Spinal cord (tissue), 10 donors: ENCODE data around the gene MTR. TPM values are rescaled to one million over a fixed set of nuclear protein-coding genes. Genes with fewer than 3 reads are reported as not detected.
A peak's percentile ranks its signal among the peaks of the same experiment; 100 is the strongest.

Experiments used
- DNase-seq, 6 donors: peaks; one replicate each; pipeline versions ENCODE4 v3.0.0 to v3.0.0-alpha.2; 2013 to 2015; ENCODE audit warnings: low spot score in 6 of 6, low read depth in 4 of 6
- H3K27ac ChIP-seq: one replicate; pipeline ENCODE4 v1.5.1; 2013; ENCODE audit warnings: low read depth, low read length, control low read depth
- H3K27me3 ChIP-seq: one replicate; pipeline ENCODE4 v1.6.1; 2013; ENCODE audit warnings: low read length; ENCODE audit not compliant: control insufficient read depth, insufficient read depth
- H3K36me3 ChIP-seq: one replicate; pipeline ENCODE4 v1.6.1; 2013; ENCODE audit warnings: low read length; ENCODE audit not compliant: control insufficient read depth, insufficient read depth
- H3K4me1 ChIP-seq: one replicate; pipeline ENCODE4 v1.6.1; 2013; ENCODE audit warnings: low read length; ENCODE audit not compliant: control insufficient read depth, insufficient read depth
- H3K4me3 ChIP-seq: one replicate; pipeline ENCODE4 v1.5.1; 2013; ENCODE audit warnings: low read depth, low read length, control low read depth
- H3K9me3 ChIP-seq: one replicate; pipeline ENCODE4 v1.6.1; 2013; ENCODE audit warnings: low read length; ENCODE audit not compliant: control insufficient read depth, insufficient read depth
- WGBS: methylation state at CpG from one replicate; pipeline ENCODE4 v1.1.5; 2013; ENCODE audit warnings: missing lambda C conversion rate; ENCODE audit not compliant: insufficient coverage; 5-methylcytosine and 5-hydroxymethylcytosine counted together
- polyA plus RNA-seq, 2 donors: library from polyadenylated mRNA; unstranded; fragments of 120-200 nt; gene quantifications; one replicate each; pipeline ENCODE4 v1.2.1, GENCODE V29; 2013; ENCODE audit not compliant: insufficient read length in 2 of 2
- total RNA-seq, 2 donors: library from RNA; depleted of rRNA in 1 of 2; stranded (reverse); fragments of 120-200 nt in 1 of 2; fragments of >200 nt in 1 of 2; gene quantifications; one replicate each; pipeline versions ENCODE4 v1.2.3 to v1.2.4, GENCODE V29; 2013 to 2014
- donor health status: healthy.

Gene MTR
- total and polyA plus RNA-seq, 4 donors = 17.2 to 41.7 (median 26.4) TPM

DNA sequence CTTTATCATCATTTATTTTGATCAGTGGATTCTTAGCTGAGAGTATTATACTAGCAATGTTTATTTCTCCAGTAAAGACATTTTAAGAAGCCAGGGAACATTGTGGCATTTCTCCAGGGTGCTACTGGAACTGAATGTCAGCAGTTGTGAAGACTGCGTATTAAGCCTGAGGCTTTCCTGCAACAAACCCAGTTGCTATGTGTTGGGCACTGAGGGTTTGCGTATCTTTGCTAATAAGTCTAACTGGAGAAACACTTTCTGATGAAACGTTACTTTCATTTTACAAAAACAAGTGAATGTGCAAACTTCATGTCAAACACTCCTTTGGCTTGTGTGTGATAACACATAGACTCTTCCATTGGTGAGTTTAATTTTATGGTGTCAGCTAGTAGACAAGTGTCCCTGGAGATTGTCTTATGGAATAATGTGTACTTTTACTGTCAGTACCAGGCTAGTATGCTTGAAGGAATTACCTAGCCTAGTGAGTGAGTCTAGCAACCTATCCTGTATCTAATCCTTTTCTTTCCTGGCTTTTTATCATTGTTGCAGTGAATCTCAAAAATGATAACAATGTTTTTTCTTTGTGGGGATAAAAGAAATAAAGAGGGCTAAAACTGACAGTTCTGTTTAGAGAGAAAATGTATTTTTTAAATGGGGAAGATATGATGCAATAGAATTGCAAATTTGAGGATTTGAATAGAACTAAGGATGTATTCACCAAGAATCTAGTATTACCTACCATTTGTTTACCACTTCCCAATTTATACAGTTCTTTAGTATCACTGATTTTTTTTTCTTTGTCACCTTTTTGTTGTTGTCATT, 70.1 kb downstream of the MTR start:
- H3K36me3 ChIP-seq = peaks cover 9% of the 10 kb centered on the region
- DNase-seq = no peak
- H3K9me3 ChIP-seq = peaks cover 2% of the 10 kb centered on the region
- 60% methylated on average over 1 of the region's 3 CpGs for WGBS
- H3K4me3 ChIP-seq = no peak overlapping the region
- no peaks in the 10 kb centered on the region for H3K27me3 ChIP-seq
- H3K27ac ChIP-seq = no peak overlapping the region
- no peaks in the 10 kb centered on the region for H3K4me1 ChIP-seq

DNA sequence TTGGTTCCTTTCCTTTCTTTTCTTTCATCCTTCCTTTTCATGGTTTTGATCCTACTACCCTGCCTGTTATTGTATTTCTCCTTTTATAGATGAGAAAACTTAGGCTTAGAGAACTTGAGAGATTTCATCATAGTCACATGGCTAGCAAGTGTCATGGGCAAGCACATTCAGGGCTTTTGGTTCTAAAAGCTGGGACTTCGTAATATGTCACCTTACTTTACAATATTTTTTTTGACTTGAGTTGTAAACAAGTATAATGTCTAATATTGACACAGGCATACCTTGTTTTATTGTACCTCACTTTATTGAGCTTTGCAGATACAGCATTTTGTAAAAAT, 70.7 kb downstream of the MTR start:
- Histone ChIP-seq H3K4me3 (no peak overlapping the region), H3K4me1 (no peaks in the 10 kb centered on the region)
- WGBS = no CpG with 5 or more reads among the region's 1 CpG

GRCh38 chr1:236868625-236869467, 73.8 kb downstream of the MTR start:
- Histone ChIP-seq H3K9me3 (peaks cover 2% of the 10 kb centered on the region), H3K4me3 (no peak overlapping the region), H3K4me1 (no peaks in the 10 kb centered on the region), H3K27ac (no peak overlapping the region), H3K27me3 (no peaks in the 10 kb centered on the region), H3K36me3 (no peaks in the 10 kb centered on the region)
- 100% methylated on average over 1 of the region's 6 CpGs for WGBS
- DNase-seq = peak in 1 of 6 donors; percentile 16

More for the DNA sequence above, 70.7 kb downstream of the MTR start:
- H3K27me3 ChIP-seq = no peaks in the 10 kb centered on the region
- H3K27ac ChIP-seq = no peak overlapping the region
- no peak for DNase-seq
- H3K36me3 ChIP-seq = peaks cover 9% of the 10 kb centered on the region
- peaks cover 2% of the 10 kb centered on the region for H3K9me3 ChIP-seq

DNA sequence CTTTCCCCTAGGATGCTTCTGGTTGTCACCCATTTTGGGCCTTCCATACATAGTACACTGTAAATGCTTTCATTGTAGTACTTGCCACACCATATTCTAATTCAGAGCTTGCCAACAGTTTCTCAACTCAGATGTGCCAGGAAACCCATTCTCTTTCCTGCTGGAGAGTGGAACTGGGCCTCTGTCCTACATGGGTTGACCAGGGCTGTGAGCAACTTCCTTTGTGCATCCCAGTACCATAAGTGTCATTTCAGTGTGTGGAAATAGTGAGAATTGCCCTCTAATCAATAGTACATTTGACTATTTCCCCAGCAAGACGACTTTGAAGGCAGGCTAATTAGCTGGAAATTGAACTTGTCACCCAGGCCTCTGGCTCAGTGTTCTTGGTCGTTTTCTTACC, 74.8 kb downstream of the MTR start:
- Histone ChIP-seq H3K36me3 (no peaks in the 10 kb centered on the region), H3K27me3 (no peaks in the 10 kb centered on the region), H3K4me3 (no peak overlapping the region), H3K27ac (no peak overlapping the region), H3K9me3 (peaks cover 2% of the 10 kb centered on the region), H3K4me1 (no peaks in the 10 kb centered on the region)
- WGBS = 50% methylated on average over 1 of the region's 2 CpGs
- no peak for DNase-seq

DNA sequence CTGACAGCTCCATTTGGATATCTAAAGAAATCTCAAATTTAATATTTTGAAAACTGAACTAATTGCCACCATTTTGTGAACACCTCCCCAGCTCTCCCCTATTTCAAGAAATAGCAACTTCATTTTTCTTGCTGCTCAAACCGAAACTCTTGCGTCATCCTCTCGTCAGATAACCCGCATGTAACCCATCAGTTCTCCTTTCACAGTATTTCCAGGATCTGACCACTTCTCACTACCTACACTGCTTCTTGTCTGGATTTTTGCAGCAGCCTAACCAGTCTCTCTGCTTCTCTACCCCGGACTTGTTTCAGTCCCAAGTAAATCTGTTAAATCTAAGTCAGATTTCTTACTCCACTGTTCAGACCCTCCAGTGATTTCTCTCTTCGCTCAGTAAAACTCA, 75.6 kb downstream of the MTR start:
- 87% methylated on average over 4 of the region's 6 CpGs for WGBS
- Histone ChIP-seq H3K4me3 (no peak overlapping the region), H3K27me3 (no peaks in the 10 kb centered on the region), H3K27ac (no peak overlapping the region), H3K9me3 (peaks cover 2% of the 10 kb centered on the region), H3K36me3 (no peaks in the 10 kb centered on the region), H3K4me1 (no peaks in the 10 kb centered on the region)
- no peak for DNase-seq

DNA sequence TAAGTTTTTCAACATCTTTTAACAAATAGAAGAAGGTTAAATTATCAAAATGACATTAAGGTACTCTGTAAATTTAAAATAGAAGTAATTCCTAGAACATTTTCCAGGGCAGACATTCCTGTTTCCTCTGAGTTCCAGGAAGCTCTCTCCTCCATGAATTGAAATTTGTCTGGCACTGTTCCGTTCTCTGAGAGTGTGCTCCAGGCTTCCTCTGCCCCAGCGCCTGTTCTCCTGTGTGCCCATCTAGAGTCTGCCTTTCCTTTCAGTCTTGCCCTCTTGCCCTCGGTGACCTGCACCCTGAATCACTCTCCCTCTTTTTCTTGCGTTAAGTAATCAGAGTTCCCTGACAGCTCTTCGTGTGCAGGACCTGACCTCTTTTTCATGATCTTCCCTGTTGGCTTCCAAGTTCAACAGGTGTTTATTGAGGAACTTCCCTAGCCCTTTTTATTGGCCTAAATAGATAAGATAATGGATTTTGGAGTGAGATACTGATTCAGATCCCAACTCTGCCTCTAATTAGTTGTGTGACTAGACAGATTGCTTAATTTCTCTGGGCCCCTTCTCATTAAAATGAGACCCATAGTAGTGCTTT, 77.1 kb downstream of the MTR start:
- H3K4me1 ChIP-seq = no peaks in the 10 kb centered on the region
- H3K9me3 ChIP-seq = no peaks in the 10 kb centered on the region
- no peak overlapping the region for H3K4me3 ChIP-seq
- WGBS = 95% methylated on average over 3 of the region's 5 CpGs
- no peak overlapping the region for H3K27ac ChIP-seq
- H3K36me3 ChIP-seq = no peaks in the 10 kb centered on the region
- no peak for DNase-seq
- no peaks in the 10 kb centered on the region for H3K27me3 ChIP-seq

- 100% methylated on average over 3 of the region's 5 CpGs for WGBS
- DNase-seq = no peak
- Histone ChIP-seq H3K4me1 (no peaks in the 10 kb centered on the region), H3K9me3 (no peaks in the 10 kb centered on the region), H3K4me3 (no peak overlapping the region), H3K36me3 (no peaks in the 10 kb centered on the region), H3K27ac (no peak overlapping the region), H3K27me3 (no peaks in the 10 kb centered on the region)
Observed at GRCh38 chr1:236875975-236876374, 80.9 kb downstream of the MTR start.

GRCh38 chr1:236877661-236878060, 82.6 kb downstream of the MTR start:
- no peak for DNase-seq
- peaks cover 3% of the 10 kb centered on the region for H3K4me1 ChIP-seq
- no peaks in the 10 kb centered on the region for H3K36me3 ChIP-seq
- WGBS = no CpG with 5 or more reads among the region's 2 CpGs
- H3K9me3 ChIP-seq = no peaks in the 10 kb centered on the region
- no peak overlapping the region for H3K4me3 ChIP-seq
- H3K27me3 ChIP-seq = no peaks in the 10 kb centered on the region
- no peak overlapping the region for H3K27ac ChIP-seq

- Histone ChIP-seq H3K4me1 (peaks cover 3% of the 10 kb centered on the region), H3K27ac (no peak overlapping the region), H3K9me3 (no peaks in the 10 kb centered on the region), H3K36me3 (peaks cover 2% of the 10 kb centered on the region), H3K4me3 (no peak overlapping the region), H3K27me3 (no peaks in the 10 kb centered on the region)
- 88% methylated on average over 4 of the region's 6 CpGs for WGBS
- DNase-seq = no peak
Observed at GRCh38 chr1:236880209-236880608, 85.1 kb downstream of the MTR start.
